PC-9 (cell line): ENCODE data around the gene CYBB. TPM values are rescaled to one million over a fixed set of nuclear protein-coding genes. Genes with fewer than 3 reads are reported as not detected.

ENCODE experiments used
- BruUV-seq: library from RNA; stranded (reverse); fragments of 400-500 nt; replicated peaks from 2 replicates; lab custom pipeline; 2021; lab: Mats Ljungman, UMichigan
- CTCF ChIA-PET: fragments of 300-600 bp; sonication (Branson Sonifier 250); formaldehyde crosslinking; loops from one replicate; lab custom pipeline; 2022; ENCODE audit warnings: antibody characterized with exemption; lab: Charles Lee
- POLR2A ChIA-PET: fragments of 300-600 bp; sonication (Branson Sonifier 250); formaldehyde crosslinking; loops from one replicate; lab custom pipeline; 2022; ENCODE audit warnings: antibody characterized with exemption; ENCODE audit not compliant: unreplicated experiment; lab: Charles Lee
- DNase-seq, 2 experiments: peaks; one replicate each; pipeline versions ENCODE4 v3.0.0 to v3.0.0-alpha.2; 2015 to 2022; ENCODE audit warnings: mixed read lengths in 1 of 2
- H2AFZ ChIP-seq: fragments of 200-600 bp; sonication (generic); 2 replicates; pipeline ENCODE4 v1.8.1; 2017; ENCODE audit warnings: antibody characterized with exemption
- H3F3A ChIP-seq: fragments of 200-600 bp; sonication (generic); 2 replicates; pipeline ENCODE4 v1.8.1; 2017; ENCODE audit warnings: antibody characterized with exemption, mild to moderate bottlenecking, low read depth; ENCODE audit not compliant: insufficient read depth
- H3K27ac ChIP-seq: fragments of 200-600 bp; sonication (generic); 2 replicates; pipeline ENCODE4 v1.6.1; 2016; ENCODE audit warnings: mixed run types
- H3K27me3 ChIP-seq: fragments of 200-600 bp; sonication (generic); 2 replicates; pipeline ENCODE4 v1.6.1; 2016; ENCODE audit warnings: low read depth, mixed run types; ENCODE audit not compliant: insufficient read depth
- H3K36me3 ChIP-seq: fragments of 200-600 bp; sonication (generic); 2 replicates; pipeline ENCODE4 v1.6.1; 2016; ENCODE audit warnings: low read depth, mixed run types
- H3K4me1 ChIP-seq: fragments of 200-600 bp; sonication (generic); replicated peaks from 2 replicates; pipeline ENCODE4 v1.6.1; 2016; ENCODE audit warnings: mixed run types; ENCODE audit not compliant: insufficient read depth
- H3K4me2 ChIP-seq: fragments of 200-600 bp; sonication (generic); 2 replicates; pipeline ENCODE4 v1.6.1; 2017; ENCODE audit warnings: mixed run types
- H3K4me3 ChIP-seq: fragments of 200-600 bp; sonication (generic); 2 replicates; pipeline ENCODE4 v1.6.1; 2016; ENCODE audit warnings: mixed run types
- H3K79me2 ChIP-seq: fragments of 200-600 bp; sonication (generic); 2 replicates; pipeline ENCODE4 v1.6.1; 2017; ENCODE audit warnings: low read depth, mixed run types
- H3K9me2 ChIP-seq: fragments of 200-600 bp; sonication (generic); 2 replicates; pipeline ENCODE4 v1.8.1; 2017; ENCODE audit warnings: mild to moderate bottlenecking; ENCODE audit not compliant: insufficient read depth
- H3K9me3 ChIP-seq: fragments of 200-600 bp; sonication (generic); 2 replicates; pipeline ENCODE4 v1.8.1; 2016; ENCODE audit warnings: low read depth; ENCODE audit not compliant: insufficient read depth
- H4K20me1 ChIP-seq: fragments of 200-600 bp; sonication (generic); 2 replicates; pipeline ENCODE4 v1.8.1; 2017; ENCODE audit not compliant: insufficient read depth
- CTCF ChIP-seq: fragments of 200-600 bp; sonication (generic); conservative IDR thresholded peaks from 2 replicates; pipeline ENCODE4 v1.6.1; 2017; ENCODE audit warnings: mixed run types, antibody characterized with exemption, mild to moderate bottlenecking, moderate library complexity
- EZH2 ChIP-seq: fragments of 200-600 bp; sonication (generic); IDR thresholded peaks from 2 replicates; pipeline ENCODE4 v1.8.0; 2017; ENCODE audit warnings: antibody characterized with exemption, low read depth
- intact Hi-C: fragments of 100-400 bp; cut with micrococcal nuclease; formaldehyde crosslinking; loops from one replicate; pipeline ENCODE4 v1.10.0; 2022; ENCODE audit not compliant: unreplicated experiment
- total RNA-seq: library from RNA; stranded (reverse); gene quantifications from 2 replicates; pipeline ENCODE4 v1.2.3, GENCODE V29; 2021

The CYBB gene
- total RNA-seq, 1 experiment from 2014 or later = 0.31 TPM

GRCh38 chrX:37783305-37783704 is 3.4 kb downstream of the CYBB start:
- no peak for DNase-seq

GRCh38 chrX:37785569-37785968 is 5.7 kb downstream of the CYBB start:
- no peak overlapping the region for H2AFZ ChIP-seq

More at GRCh38 chrX:37783305-37783704, 3.4 kb downstream of the CYBB start:
- H3K9me2 ChIP-seq = no peaks in the 10 kb centered on the region
- intact Hi-C loops = no loop called here
- no peaks in the 10 kb centered on the region for H3F3A ChIP-seq
- H3K4me2 ChIP-seq = no peak overlapping the region
- POLR2A ChIA-PET = no interaction called here
- no peaks in the 10 kb centered on the region for H3K79me2 ChIP-seq
- H3K27ac ChIP-seq = no peak overlapping the region
- H2AFZ ChIP-seq = no peak overlapping the region
- no peaks in the 10 kb centered on the region for H3K36me3 ChIP-seq
- H3K9me3 ChIP-seq = no peaks in the 10 kb centered on the region
- H3K4me3 ChIP-seq = no peak overlapping the region
- no peaks in the 10 kb centered on the region for H4K20me1 ChIP-seq
- no TSS peak for BruUV-seq
- no peak for TF ChIP-seq CTCF
- no peak for TF ChIP-seq EZH2
- no peaks in the 10 kb centered on the region for H3K27me3 ChIP-seq
- no peaks in the 10 kb centered on the region for H3K4me1 ChIP-seq
- CTCF ChIA-PET = no interaction called here

GRCh38 chrX:37786624-37787422 is 7.0 kb downstream of the CYBB start:
- no peak for TF ChIP-seq EZH2
- BruUV-seq = no TSS peak
- H3K27ac ChIP-seq = no peak overlapping the region
- H3K9me3 ChIP-seq = no peaks in the 10 kb centered on the region
- no peaks in the 10 kb centered on the region for H3K36me3 ChIP-seq
- H3F3A ChIP-seq = no peaks in the 10 kb centered on the region
- no peak for DNase-seq
- H3K4me1 ChIP-seq = no peaks in the 10 kb centered on the region
- ChIA-PET POLR2A (no interaction called here), CTCF (no interaction called here)
- intact Hi-C loops = no loop called here
- H3K4me2 ChIP-seq = no peak overlapping the region
- no peak overlapping the region for H3K4me3 ChIP-seq
- H2AFZ ChIP-seq = no peak overlapping the region
- no peaks in the 10 kb centered on the region for H4K20me1 ChIP-seq
- H3K9me2 ChIP-seq = no peaks in the 10 kb centered on the region
- no peaks in the 10 kb centered on the region for H3K27me3 ChIP-seq
- no peaks in the 10 kb centered on the region for H3K79me2 ChIP-seq

More at GRCh38 chrX:37785569-37785968, 5.7 kb downstream of the CYBB start:
- H3K9me2 ChIP-seq = no peaks in the 10 kb centered on the region
- H3K27me3 ChIP-seq = no peaks in the 10 kb centered on the region
- peak; percentile 4 to 35 for DNase-seq
- CTCF ChIA-PET = no interaction called here
- no peaks in the 10 kb centered on the region for H3K4me1 ChIP-seq
- H3K4me2 ChIP-seq = no peak overlapping the region
- no peak overlapping the region for H3K4me3 ChIP-seq
- H4K20me1 ChIP-seq = no peaks in the 10 kb centered on the region
- TF ChIP-seq EZH2 (no peak), CTCF (no peak)
- POLR2A ChIA-PET = no interaction called here
- BruUV-seq = no TSS peak
- H3K27ac ChIP-seq = no peak overlapping the region
- intact Hi-C loops = no loop called here
- no peaks in the 10 kb centered on the region for H3F3A ChIP-seq
- no peaks in the 10 kb centered on the region for H3K79me2 ChIP-seq
- H3K9me3 ChIP-seq = no peaks in the 10 kb centered on the region
- H3K36me3 ChIP-seq = no peaks in the 10 kb centered on the region
